ENCODE data around the gene ODAD4.

The ODAD4 gene

GRCh38 chr17:41967921-41968578 is 37.6 kb downstream of the ODAD4 start:
- Histone ChIP-seq H3K36me3 (peaks cover 47 to 55% (median 52%) of the 10 kb centered on the region in 11 experiments), H3K27ac (peak overlapping the region in 10 of 11 experiments; percentile 83 to 96 (median 93); a peak in 15 of 22 replicates), H3K4me1 (peaks cover 67 to 85% (median 76%) of the 10 kb centered on the region in 10 experiments), H3K27me3 (no peaks in the 10 kb centered on the region), H3K9ac (peak overlapping the region; percentile 89 to 99 (median 96)), H3K4me2 (peak overlapping the region; percentile 75 to 100 (median 94)), H4K20me1 (peaks cover 47 to 62% (median 58%) of the 10 kb centered on the region in 11 experiments; a peak in 21 of 22 replicates), H3K9me3 (replicated peaks in 1 of 11) (no peaks in the 10 kb centered on the region), H3K4me3 (peak overlapping the region; percentile 67 to 99 (median 89))
- no peak for TF ChIP-seq Cebpa-rat (IDR thresholded peaks at IDR 0.05)

GRCh38 chr17:41968676-41969075 is 38.3 kb downstream of the ODAD4 start:
- H3K4me3 ChIP-seq = peak overlapping the region in 2 of 10 experiments; percentile 31 to 99; a peak in 1 of 20 replicates
- H3K9me3 ChIP-seq (replicated peaks in 1 of 11) = no peaks in the 10 kb centered on the region
- H4K20me1 ChIP-seq = peaks cover 54 to 69% (median 64%) of the 10 kb centered on the region in 11 experiments

GRCh38 chr17:41970901-41971331 is 40.5 kb downstream of the ODAD4 start:
- no peak overlapping the region for H3K4me3 ChIP-seq
- peaks cover 58 to 86% (median 79%) of the 10 kb centered on the region in 10 experiments for H3K4me1 ChIP-seq
- H3K27ac ChIP-seq = no peak overlapping the region
- H3K9ac ChIP-seq = peak overlapping the region in 3 of 11 experiments; percentile 2 to 24 (median 15); a peak in 2 of 22 replicates
- no peaks in the 10 kb centered on the region for H3K27me3 ChIP-seq
- peak overlapping the region; percentile 26 to 98 (median 55); a peak in 21 of 22 replicates for H3K4me2 ChIP-seq
- TF ChIP-seq Cebpa-rat (IDR thresholded peaks at IDR 0.05) = no peak
- H3K9me3 ChIP-seq (replicated peaks in 1 of 11) = no peaks in the 10 kb centered on the region
- H3K36me3 ChIP-seq = peaks cover 76 to 84% (median 81%) of the 10 kb centered on the region in 11 experiments
- H4K20me1 ChIP-seq = peaks cover 73 to 91% (median 86%) of the 10 kb centered on the region in 11 experiments

More at GRCh38 chr17:41968676-41969075, 38.3 kb downstream of the ODAD4 start:
- H3K27ac ChIP-seq = peak overlapping the region in 4 of 11 experiments; percentile 5 to 96 (median 52); a peak in 1 of 22 replicates
- peaks cover 70 to 87% (median 81%) of the 10 kb centered on the region in 10 experiments for H3K4me1 ChIP-seq
- H3K9ac ChIP-seq = peak overlapping the region in 9 of 11 experiments; percentile 30 to 99 (median 94); a peak in 7 of 22 replicates
- peak overlapping the region; percentile 41 to 100 (median 92); a peak in 18 of 22 replicates for H3K4me2 ChIP-seq
- no peaks in the 10 kb centered on the region for H3K27me3 ChIP-seq
- peaks cover 53 to 62% (median 58%) of the 10 kb centered on the region in 11 experiments for H3K36me3 ChIP-seq
- no peak for TF ChIP-seq Cebpa-rat (IDR thresholded peaks at IDR 0.05)

GRCh38 chr17:41971721-41972523 is 41.5 kb downstream of the ODAD4 start:
- H4K20me1 ChIP-seq = peaks cover 79 to 100% (median 94%) of the 10 kb centered on the region in 11 experiments
- TF ChIP-seq Cebpa-rat (IDR thresholded peaks at IDR 0.05) = no peak
- peaks cover 65 to 92% (median 84%) of the 10 kb centered on the region in 10 experiments for H3K4me1 ChIP-seq
- H3K9ac ChIP-seq = peak overlapping the region in 6 of 11 experiments; percentile 46 to 62 (median 52); a peak in 7 of 22 replicates
- H3K4me2 ChIP-seq = peak overlapping the region; percentile 60 to 85 (median 74); a peak in 21 of 22 replicates
- no peaks in the 10 kb centered on the region for H3K27me3 ChIP-seq
- H3K9me3 ChIP-seq (replicated peaks in 1 of 11) = no peaks in the 10 kb centered on the region
- H3K36me3 ChIP-seq = peaks cover 85 to 94% (median 90%) of the 10 kb centered on the region in 11 experiments
- peak overlapping the region in 2 of 11 experiments; percentile 26 to 47; a peak in 2 of 22 replicates for H3K27ac ChIP-seq
- H3K4me3 ChIP-seq = no peak overlapping the region

- Histone ChIP-seq H3K36me3 (peaks cover 93 to 100% (median 98%) of the 10 kb centered on the region in 11 experiments), H4K20me1 (peaks cover 79 to 100% (median 98%) of the 10 kb centered on the region in 11 experiments), H3K9me3 (replicated peaks in 1 of 11) (no peaks in the 10 kb centered on the region), H3K27me3 (no peaks in the 10 kb centered on the region), H3K4me1 (peaks cover 61 to 96% (median 87%) of the 10 kb centered on the region in 10 experiments), H3K27ac (peak overlapping the region in 9 of 11 experiments; percentile 24 to 62 (median 40); a peak in 16 of 22 replicates), H3K4me2 (peak overlapping the region; percentile 60 to 85 (median 74)), H3K9ac (peak overlapping the region; percentile 35 to 62 (median 49); a peak in 21 of 22 replicates), H3K4me3 (peak overlapping the region in 3 of 10 experiments; percentile 0 to 9 (median 6); a peak in 2 of 20 replicates)
- TF ChIP-seq Cebpa-rat (IDR thresholded peaks at IDR 0.05) = no peak
Measured at GRCh38 chr17:41972571-41973407, 42.4 kb downstream of the ODAD4 start.

- Histone ChIP-seq H3K9ac (peak overlapping the region; percentile 35 to 62 (median 49); a peak in 19 of 22 replicates), H3K36me3 (peaks cover 93 to 100% (median 99%) of the 10 kb centered on the region in 11 experiments), H3K27me3 (no peaks in the 10 kb centered on the region), H3K9me3 (replicated peaks in 1 of 11) (no peaks in the 10 kb centered on the region), H3K4me3 (peak overlapping the region in 2 of 10 experiments; percentile 0 to 9; a peak in 1 of 20 replicates), H3K27ac (peak overlapping the region in 9 of 11 experiments; percentile 24 to 62 (median 40); a peak in 15 of 22 replicates), H3K4me2 (peak overlapping the region; percentile 56 to 85 (median 74)), H4K20me1 (peaks cover 73 to 100% (median 97%) of the 10 kb centered on the region in 11 experiments), H3K4me1 (peaks cover 55 to 96% (median 84%) of the 10 kb centered on the region in 10 experiments)
- TF ChIP-seq Cebpa-rat (IDR thresholded peaks at IDR 0.05) = no peak
Measured at GRCh38 chr17:41973408-41973811, 43.0 kb downstream of the ODAD4 start.

GRCh38 chr17:41974031-41974430 is 43.6 kb downstream of the ODAD4 start:
- H3K27ac ChIP-seq = peak overlapping the region in 2 of 11 experiments; percentile 13 to 38; a peak in 3 of 22 replicates
- H4K20me1 ChIP-seq = peaks cover 68 to 97% (median 91%) of the 10 kb centered on the region in 11 experiments
- TF ChIP-seq Cebpa-rat (IDR thresholded peaks at IDR 0.05) = no peak
- H3K4me2 ChIP-seq = peak overlapping the region in 4 of 11 experiments; percentile 6 to 85 (median 60); a peak in 4 of 22 replicates
- no peak overlapping the region for H3K4me3 ChIP-seq
- H3K27me3 ChIP-seq = no peaks in the 10 kb centered on the region
- H3K9me3 ChIP-seq (replicated peaks in 1 of 11) = no peaks in the 10 kb centered on the region
- peaks cover 55 to 90% (median 78%) of the 10 kb centered on the region in 10 experiments for H3K4me1 ChIP-seq
- H3K36me3 ChIP-seq = peaks cover 93 to 100% (median 99%) of the 10 kb centered on the region in 11 experiments
- peak overlapping the region in 4 of 11 experiments; percentile 29 to 44 (median 37); a peak in 2 of 22 replicates for H3K9ac ChIP-seq

Data from BLaER1 treated with 17β-estradiol and CSF1 and Interleukin-3, amounts not matched to agents 10 nM and 100 nM (cell line).